Measurements from ENCODE around the gene TNNC2.
A peak's percentile ranks its signal among the peaks of the same experiment; 100 is the strongest.
"Not testable (repeated sequence)": the region's sequence is repeated elsewhere in the genome, so short reads cannot be mapped to it uniquely, and the experiment has no call there.

The TNNC2 gene

DNA sequence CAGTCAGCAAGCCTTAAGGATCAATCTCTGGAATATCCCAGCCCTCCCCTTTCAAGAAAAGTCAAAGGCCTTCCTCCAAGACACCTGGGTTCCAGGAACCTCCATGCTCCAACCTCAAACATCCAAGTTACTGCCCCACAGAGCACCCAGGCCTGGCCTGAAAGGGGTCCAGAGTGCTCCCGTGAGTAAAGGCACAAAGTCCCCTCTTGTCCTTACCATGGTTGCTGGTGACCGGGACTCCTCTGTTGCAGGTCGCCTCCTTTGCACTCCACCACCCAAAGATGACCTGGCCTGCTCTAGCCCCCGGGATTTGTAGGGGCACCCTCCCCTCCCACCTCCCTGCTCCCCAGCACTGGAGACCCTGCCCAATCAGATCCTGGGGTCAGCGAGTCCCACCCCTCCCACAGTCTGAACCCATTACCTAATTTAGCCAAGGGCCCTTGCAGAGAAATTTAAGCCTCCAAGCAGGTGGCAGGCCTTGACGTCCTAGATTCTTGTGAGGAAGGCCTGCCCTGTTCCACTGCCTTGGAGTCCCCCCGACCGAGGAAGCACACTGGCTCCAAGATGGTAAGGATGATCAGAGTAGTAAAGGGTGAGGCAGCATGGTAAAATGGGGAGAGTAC is at the start of gene TNNC2:
TSS of gene TNNC2 (minus strand) at position 283 of the 623 bp plus-strand sequence. CDS start at position 219, 64 bp downstream.
- DNase-seq = no peak

DNA sequence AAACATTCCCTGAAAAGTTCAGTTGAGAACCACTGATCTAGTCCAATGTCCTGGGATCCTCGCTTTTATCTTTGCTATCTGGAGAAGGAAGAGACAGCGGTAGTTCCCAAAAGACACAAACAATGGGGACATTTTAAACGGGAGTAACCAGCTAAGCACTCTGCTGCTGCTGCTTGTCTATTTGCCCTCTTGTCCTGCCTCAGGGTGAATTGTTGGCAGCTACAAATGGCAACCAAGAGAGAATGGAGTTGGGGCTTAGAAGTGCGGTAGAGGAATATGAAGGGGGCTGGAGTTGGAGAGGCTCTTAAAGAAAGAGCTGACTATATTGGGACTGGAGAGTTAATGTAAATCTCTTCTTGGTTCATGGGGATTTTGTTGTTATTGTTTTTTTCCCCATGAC is 47.5 kb upstream of the TNNC2 start:
- no peak for DNase-seq

DNA sequence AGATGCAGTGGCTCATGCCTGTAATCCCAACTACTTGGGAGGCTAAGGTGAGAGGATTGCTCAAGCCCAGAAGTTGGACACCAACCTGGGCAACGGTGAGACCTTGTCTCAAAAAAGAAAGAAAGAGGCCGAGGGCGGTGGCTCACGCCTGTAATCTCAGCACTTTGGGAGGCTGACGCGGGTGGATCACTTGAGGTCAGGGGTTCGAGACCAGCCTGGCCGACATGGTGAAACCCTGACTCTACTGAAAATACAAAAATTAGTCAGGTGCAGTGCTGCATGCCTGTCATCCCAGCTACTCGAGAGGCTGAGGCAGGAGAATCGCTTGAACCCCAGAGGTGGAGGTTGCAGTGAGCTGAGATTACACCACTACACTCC is 47.0 kb upstream of the TNNC2 start:
- DNase-seq = not testable (repeated sequence)

DNA sequence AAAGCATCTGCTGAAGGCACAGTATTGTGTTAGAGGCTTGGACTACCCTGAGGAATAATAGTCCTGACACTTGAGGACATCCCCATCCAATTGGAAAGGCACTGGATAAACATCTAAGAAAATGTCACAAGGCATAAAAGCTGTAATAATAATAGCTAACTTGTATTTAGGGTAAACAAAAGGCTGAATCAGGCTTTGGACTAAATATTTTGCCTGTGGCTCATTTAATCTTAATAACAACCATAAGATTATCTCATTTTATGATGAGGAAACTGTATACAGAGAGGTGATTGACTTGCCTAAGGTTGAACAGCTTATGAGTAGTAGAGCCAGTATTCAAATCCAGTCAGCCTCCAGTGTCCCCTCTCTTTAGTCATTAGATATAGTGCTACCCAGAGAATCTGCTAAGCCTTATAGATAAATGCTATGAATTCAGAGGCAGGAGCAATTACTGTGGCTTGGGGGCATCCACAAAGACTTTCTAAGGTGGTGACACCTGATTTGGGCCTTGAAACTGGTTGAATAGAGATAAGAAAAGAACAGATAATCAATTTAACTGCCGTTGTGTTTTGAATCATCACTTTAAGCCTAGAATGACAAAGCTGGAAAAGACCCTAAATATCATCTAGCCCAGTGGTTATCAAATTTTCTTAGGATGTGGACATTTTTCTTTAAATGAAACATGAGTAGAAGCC is 46.4 kb upstream of the TNNC2 start:
- no peak for DNase-seq

DNA sequence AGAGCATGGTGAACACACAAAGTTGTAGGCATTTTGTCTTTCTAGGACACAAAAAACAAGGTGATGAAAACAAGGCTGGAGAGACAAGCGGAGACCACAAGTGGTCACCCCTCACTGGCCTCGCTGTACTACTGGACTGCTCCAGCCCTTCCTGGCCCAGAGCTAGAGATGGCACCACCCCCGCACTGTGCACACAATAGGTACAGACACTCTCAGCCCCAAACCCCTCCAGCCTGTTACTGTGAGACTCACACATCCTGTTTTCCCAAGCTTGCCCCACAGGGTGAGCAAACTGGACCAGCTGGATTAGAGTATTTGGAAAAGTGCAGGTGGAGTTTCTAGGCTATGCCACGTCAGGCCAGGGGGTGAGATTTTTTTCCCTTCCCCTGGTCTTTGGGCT is 45.5 kb upstream of the TNNC2 start:
- DNase-seq = no peak

DNA sequence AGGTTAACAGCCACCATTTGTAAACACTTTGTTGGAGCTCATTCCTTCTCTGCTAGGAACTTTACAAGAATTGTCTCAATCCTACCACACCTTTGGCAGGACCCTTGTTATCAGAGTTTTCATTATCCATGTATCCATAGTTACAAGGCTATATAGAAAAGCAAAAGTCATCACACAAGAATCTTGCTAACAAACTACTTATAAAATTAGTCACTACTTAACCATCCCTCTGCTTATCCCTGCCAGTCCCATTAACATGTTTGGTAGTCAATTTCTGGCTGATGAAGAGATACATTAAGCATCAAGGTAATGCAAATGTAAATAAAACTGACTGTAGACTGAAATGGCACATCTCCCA is 40.7 kb upstream of the TNNC2 start:
- no peak for DNase-seq

DNA sequence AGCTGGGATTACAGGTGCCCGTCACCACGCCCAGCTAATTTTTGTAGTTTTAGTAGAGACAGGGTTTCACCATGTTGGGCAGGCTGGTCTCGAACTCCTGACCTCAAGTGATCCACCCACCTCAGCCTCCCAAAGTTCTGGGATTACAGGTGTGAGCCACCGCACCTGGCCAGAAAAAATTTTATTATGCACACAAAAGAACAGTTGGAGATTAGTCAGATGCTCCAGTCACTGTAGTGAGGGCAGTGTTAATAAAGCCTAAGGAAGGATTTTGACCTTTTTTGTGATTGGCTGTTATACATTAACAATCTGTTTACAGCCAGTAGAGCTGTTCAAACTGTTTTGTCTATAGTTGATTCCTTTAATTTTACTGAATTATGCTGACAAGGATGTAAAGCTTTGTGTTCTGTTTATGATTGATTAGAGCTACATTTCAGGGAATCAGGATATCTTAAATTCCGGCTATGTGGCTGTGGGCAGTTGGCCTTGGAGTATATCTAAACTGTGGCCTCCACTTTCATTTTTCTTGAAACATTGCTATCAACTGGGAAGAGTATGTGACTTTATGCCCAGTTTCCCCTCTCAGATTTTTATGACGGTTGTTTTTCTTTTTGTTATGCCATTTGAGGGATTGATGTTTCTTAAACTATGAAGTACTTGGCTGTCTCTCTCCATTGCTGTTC is 40.2 kb upstream of the TNNC2 start:
- DNase-seq = no peak

DNA sequence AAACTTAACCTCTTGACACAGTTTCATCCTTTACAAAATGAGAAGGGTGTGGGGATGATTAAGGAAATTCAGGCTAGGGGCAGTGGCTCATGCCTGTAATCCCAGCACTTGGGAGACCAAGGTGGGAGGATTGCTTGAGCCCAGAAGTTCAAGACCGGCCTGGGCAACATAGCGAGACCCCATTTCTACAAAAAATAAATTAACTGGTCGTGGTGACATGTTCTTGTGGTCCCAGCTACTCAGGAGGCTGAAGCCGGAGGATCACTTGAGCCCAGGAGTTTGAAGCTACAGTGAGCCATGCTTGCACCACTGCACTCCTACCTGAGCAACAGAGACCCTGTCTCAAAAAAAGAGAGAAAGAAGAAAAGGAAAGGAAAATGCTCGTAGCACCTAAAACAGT is 39.3 kb upstream of the TNNC2 start:
- no peak for DNase-seq

DNA sequence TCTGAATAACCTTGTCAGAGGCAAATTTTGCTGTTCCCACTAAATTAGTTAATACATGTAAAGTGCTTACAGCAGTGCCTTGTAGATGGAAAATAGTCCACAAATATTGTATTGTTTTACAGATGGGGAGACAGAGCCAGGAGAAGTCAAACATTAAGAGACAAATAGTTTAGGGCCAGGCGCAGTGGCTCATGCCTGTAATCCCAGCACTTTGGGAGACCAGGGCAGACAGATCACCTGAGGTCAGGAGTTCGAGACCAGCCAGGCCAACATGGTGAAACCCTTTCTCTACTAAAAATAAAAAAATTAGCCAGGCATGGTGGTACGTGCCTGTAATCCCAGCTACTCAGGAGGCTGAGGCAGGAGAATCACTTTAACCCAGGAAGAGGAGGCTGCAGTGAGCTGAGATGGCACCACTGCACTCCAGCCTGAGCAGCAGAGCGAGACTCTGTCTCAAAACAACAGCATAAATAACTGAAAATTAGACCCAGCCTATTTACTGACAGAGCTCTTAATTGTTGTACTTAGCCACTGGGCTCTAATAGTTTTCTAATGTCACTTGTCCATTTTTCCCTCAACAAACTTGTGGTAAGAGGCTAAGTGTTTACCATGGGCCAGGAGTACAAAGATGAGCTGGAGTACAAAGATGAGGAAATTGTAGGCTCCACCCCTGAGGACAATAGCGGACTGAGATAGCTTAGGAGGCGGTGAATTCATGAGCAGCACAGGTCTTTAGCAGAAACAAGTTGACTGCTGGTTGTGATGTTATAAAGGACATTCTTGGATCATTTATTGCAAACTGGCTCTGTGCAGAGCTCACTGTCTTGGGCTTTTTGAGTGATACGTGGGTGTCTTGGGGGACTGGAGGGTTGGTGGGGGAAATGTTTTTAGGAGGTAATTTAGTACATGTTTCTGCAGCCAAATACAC is 36.7 kb upstream of the TNNC2 start:
- DNase-seq = no peak

DNA sequence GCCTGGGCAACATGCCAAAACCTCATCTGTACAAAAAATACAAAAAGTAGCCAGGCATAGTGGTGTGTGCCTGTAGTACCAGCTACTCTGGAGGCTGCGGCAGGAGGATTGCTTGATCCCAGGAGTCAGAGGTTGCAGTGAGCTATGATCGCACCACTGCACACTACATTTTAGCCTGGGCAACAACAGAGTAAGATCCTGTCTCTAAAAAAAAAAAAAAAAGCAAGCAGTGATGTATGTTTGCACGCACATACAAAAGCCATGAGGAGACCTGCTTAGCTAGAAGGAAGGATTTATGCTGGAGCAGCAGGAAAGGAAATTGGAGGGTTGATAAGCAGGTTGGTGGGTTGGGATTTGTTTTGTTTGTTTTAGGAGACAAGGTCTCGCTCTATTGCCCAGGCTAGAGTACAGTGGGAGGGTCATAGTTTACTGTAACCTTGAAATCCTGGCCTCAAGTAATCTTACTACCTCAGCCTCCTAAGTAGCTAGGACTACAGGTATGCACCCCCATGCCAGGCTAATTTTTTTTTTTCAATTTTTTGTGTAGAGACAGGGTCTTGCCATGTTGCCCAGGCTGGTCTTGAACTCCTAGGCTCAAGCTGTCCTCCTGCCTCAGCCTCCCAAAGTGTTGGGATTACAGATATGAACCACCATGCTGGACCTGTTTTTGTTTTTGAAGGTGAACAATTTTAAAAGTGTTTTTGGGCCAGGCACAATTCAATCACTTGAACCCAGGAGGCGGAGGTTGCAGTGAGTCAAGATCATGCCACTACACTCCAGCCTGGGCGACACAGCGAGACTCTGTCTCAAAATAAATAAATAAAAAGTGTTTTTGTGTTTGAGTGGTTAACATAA is 34.3 kb upstream of the TNNC2 start:
- DNase-seq = no peak

DNA sequence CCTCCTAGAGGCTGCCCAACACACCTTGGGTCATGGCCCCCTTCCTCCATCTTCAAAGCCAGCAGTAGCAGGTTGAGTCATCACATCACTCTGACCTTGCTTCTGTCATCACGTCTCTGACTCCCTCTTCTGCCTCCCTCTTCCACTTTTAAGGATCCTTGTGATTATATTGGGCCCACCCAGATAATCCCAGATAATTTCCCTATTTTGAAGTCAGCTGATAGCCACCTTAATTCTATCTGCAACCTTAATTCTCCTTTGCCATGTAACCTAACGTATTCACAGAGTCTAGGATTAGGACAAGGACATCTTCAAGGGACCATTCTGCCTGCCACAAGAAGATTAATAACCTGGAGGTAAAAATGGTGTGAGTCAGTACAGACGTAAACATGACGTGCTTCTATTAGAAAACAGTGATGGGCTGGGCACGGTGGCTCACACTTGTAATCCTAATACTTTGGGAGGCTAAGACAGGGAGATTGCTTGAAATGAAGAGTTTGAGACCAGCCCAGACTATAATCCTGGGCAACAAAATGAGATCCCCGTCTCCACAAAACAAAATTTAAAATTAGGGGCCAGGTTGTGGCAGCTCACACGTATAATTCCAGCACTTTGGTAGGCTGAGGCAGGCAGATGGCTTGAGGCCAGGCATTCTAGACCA is 33.6 kb upstream of the TNNC2 start:
- DNase-seq = peak; percentile 13

DNA sequence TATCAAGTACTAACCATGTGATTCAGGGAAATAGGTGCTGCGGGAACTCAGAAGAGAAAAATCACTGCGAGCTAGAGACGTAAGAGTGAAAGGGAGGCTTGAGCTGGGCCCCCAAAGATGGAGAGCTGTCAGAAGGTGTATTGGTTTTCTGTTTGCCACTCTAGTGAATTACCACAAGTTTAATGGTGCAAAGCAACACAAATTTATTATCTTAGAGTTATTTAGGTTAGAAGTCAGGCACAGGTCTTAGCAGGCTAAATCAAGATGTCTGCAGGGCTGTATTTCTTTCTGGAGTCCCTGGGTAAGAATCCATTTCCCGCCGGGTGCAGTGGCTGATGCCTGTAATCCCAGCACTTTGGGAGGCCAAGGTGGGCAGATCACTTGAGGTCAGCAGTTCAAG is 32.8 kb upstream of the TNNC2 start:
- DNase-seq = no peak

DNA sequence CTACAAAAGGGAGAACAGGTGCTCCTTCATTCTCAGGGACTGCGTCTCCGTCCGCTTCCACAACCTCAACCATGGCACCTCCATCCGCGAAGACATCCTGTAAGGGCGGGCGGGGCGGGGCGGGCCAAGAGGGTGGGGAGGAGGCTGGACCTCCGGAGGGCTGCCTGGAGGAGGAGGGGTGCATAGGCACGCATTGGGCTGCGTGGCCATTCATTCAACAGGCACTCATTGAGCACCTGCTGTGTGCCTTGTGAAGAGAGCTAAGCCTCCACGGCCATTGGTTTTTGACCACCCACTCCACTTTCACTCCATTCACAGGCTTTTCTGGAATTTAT is 30.7 kb upstream of the TNNC2 start:
- DNase-seq = peak; percentile 58

DNA sequence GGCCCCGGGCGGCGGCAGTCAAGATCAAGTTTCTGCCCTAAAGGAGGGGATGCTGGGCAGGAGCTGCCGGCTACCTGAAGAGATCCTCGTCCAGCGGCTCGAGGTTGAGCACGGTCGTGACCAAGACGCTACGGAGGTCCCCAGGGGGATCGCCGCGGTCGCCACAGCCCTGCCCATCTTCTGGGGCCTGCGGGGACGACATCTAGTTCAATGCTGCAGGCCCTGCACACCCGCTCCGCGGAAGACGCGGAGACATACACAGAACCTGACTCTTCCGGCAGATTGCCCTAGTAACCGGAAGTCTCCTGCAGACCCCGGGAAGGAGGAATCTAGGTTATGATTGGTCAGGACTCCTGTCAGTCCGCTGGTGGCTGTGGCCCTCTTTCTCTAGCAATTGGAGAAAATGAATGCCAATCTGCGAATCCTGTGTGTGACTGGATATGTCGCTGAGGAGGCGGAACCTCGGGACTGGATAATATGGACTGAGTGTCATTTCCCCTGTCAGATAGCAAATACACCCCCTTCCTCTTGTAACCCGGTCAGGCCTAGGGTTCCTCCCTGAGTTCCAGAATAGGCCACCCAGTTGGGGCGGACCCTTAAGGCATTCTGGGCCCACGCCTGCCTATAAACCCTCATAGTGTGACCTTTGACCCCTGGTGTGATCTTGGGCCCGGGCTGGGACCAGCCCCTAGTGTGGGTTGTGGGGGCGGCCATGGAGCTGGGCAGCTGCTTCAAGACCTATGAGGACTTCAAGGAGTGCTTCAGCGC is 30.2 kb upstream of the TNNC2 start, which contains the start of the genes ACOT8 and ZSWIM3:
TSS of gene ACOT8 (minus strand) at position 279 of the 768 bp plus-strand sequence. CDS start at position 202, 77 bp downstream.
TSS of gene ZSWIM3 (plus strand) at position 501 of the 768 bp plus-strand sequence. CDS start at position 713, 212 bp downstream.
- peak; percentile 100 for DNase-seq

DNA sequence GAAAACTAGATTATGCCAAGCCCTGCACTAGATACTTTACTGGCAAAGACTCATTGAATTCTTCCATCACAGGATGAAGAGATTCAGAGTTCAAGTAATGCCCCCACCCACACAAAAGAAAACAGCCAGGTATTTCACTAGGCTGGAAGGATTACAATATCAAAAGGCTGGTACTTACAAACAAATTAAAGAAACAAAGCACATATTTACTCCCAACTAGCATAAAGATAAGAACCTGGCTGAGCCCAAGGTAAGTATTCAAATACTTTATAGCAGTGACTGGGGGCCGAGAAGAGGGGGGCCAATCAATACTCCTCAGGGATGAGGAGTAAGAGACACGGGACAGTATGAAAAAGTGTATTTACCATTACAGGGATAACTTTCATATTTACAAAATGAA is 26.4 kb upstream of the TNNC2 start:
- no peak for DNase-seq

DNA sequence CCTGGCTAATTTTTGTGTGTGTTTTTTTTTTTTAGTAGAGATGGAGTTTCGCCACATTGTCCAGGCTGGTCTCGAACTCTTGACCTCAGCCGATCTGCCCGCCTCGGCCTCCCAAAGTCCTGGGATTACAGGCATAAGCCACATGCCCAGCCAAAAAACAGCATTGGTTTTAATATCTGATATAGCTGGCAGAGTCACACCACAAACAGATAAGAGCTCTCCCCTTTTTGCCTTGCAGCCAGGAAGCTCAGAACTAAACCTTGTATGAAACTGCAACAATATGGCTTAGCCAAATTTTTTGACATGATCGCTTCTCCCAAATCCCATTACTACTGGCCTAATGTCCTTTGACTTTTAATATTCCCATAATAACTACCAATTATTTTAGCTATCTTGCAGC is 25.2 kb upstream of the TNNC2 start:
- no peak for DNase-seq

DNA sequence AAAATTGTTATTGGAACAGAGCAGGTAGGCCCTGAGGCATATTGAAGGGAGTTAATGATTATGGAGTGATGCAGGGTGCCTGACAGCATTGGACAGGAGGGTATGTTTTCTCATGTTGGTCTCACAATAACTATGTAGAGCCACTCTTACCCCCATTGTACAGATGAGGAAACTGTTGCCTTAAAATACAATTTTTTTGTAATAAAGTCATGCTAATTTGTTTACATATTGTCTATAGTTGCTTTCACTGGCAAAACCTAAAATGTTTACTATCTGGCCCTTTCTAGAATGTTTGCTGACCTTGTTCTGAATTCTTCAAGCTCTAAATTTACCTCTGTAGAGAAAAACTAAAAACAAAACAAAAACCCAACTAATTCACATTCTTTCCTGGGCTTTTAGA is 24.4 kb upstream of the TNNC2 start:
- no peak for DNase-seq

DNA sequence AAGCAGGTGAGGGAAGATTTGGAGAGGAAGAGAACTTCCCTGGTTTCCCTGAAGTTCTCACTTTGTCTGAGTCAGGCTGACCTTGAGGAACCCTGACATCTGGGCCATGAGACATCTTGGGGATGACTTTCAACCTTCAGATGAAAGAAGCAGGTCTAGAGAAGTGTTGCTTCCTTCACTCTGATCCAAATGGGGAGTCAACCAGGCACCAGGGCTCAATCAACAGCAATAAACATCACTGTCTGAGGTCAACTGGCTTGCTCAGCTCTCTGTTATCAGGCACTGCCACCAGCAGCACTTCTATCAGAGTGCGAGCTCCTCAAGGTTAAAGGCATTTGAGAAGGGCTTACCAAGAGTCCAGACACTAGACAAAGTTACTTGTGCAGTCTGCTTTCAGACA is 23.8 kb upstream of the TNNC2 start:
- DNase-seq = no peak

DNA sequence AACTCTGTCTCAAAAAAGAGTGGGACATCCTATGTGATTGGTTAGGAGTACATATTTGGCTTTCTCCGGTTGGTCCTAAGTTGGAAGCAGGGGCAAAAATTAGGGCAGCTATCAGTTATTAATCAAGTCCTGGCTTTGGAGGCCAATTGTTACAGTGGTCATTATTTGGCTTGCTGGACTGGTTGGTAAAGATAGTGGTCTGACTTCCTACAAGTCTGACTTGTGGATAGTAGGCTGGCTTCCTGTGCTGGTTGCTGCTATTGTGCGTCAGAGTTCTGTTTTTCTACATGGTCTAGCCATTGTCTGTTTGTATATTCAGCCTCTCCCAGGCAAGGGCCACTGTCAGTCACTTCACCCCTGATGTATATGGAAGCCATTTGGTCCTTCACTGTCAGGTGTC is 23.1 kb upstream of the TNNC2 start:
- no peak for DNase-seq

DNA sequence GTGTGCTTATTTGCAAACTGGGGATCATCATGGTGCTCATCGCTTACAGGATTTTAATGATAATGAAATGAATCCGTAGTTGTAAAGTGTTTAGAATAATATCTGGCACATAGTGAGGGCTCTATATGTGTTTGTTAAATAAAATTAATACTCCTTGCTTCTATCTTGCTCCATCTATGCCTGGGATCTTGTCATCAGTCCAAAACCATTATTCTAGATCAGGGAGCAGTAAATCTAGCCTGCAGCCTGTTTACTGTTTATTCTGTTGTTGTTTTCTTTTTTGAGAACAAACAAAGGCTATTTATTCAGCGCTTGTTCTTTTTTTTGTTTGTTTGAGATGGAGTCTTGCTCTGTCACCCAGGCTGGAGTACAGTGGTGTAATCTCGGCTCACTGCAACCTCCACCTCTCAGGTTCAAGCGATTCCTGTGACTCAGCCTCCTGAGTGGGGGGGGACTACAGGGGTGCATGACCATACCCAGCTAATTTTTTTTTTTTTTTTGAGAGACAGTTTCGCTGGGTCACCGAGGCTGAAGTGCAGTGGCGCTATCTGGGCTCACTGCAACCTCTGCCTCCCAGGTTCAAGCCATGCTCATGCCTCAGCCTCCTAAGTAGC is 22.0 kb upstream of the TNNC2 start:
- no peak for DNase-seq
